Right ventricle myocardium superior (tissue), 1 donor: ENCODE data around the gene AKAP8. TPM values are rescaled to one million over a fixed set of nuclear protein-coding genes. Genes with fewer than 3 reads are reported as not detected.

ENCODE experiments used
- ATAC-seq: fragments of 200-7000 bp; cut with Tn5 transposase; one replicate; pipeline ENCODE4 v1.9.1; 2020; ENCODE audit warnings: mild to moderate bottlenecking; ENCODE audit not compliant: poor library complexity
- DNase-seq: peaks from one replicate; pipeline ENCODE4 v3.0.0-alpha.2; 2020
- intact Hi-C: fragments of 100-400 bp; cut with DNase I; formaldehyde crosslinking; loops from one replicate; pipeline ENCODE4 v1.11.2; 2022
- long read RNA-seq: library from polyadenylated mRNA; unstranded; transcript quantifications from one replicate; pipeline ENCODE4 v2.0.0, GENCODE V29; 2021
- total RNA-seq: library from RNA; stranded (reverse); fragmentation: NEBNext Ultra II Directional; extraction: Animal tissue kit (Norgen Biotek cat#: 25700); gene quantifications from one replicate; pipeline ENCODE4 v1.2.1, GENCODE V29; 2021
- donor health status: DM: no; HTN: yes; CAD: no; lungs with severe emphysema.

Gene AKAP8
- total RNA-seq: 20.6 TPM
- long read RNA-seq, transcript AKAP8-201 (14 exons, 3,670 nt): major isoform, 16 of 39 reads
- long read RNA-seq, partial matches to known transcripts: 13 of 39 reads
- long read RNA-seq, other reads (novel, unspliced or antisense): 7 of 39 reads

DNA sequence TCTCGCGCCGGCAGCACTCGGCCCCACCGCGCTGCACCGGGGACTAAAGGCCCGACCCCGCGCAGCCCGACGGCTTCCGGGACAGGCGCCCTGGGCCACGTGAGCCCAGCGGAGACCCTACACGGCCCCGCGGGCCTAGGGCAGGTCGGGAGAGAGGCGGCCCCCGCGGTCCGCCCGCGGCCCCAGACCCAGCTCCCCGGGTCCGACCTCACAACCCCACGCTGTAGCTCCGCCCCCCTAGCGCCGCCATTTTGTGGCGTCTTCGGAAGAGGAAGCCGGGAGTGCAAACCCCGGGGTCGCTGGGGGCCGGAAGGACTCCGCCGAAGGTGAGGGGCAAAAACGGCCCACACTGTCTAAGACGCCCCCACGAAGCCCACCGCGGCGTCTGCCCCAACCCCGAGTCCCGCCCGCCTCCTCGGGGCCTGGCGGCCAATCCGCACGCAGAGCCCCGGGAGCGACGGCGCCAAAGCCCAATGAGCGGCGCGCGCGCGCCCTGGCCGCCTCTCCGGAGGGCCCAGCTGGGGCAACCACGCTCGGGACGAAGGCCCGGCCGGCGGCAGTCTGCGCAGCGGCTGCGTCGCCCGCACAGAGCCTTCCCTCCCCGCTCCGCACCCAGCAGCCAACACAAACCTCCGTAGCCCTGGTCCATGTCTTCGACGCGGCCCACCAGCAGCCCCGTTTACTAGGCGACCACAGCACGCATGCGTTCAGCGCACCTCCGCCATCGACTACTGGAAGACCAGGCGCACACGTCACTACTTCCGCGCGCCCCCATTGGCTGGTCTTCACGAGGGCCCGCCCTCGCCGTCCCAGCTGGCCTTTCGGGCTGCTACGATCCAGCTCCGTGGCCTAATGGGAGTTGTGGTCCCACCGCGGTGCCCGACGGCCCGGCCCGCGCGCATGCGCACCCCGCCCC, at the start of gene AKAP8:
Gene AKAP8 (minus strand): TSS at position 705 of the 916 bp plus-strand sequence. CDS start 56 bp downstream, at position 649.
- ATAC-seq (peak; percentile 94), DNase-seq (peak; percentile 99)
- intact Hi-C loops: loop anchor here (10.0 kb wide), 1 partner anchor 125 kb away; no protein-coding TSS in a partner anchor

DNA sequence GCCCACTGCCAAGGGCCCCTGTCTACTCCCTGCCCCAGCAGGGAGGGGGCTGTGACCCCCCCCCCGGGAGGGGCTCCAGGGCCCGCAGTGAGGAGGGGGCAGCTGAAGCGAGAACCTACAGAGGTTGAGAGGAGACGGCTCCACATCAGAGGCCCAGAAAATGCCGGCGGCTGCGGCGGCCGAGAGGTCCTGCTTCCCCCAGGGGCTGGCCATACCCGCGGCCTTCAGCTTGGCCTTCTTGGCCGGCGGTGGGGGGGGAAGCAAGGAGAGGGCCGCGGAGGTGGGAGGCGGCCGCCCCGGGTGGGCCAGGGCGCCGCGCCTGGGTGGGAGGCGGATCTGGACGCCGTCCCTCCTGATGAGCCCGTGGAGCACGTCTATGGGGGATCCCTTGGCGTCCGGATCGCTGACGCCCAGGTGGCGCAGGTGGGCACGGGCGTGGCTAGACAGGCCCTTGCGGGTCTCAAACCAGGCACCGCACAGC, 48.4 kb upstream of the AKAP8 start:
- DNase-seq (no peak), ATAC-seq (no peak)
- intact Hi-C loops: no loop called here

DNA sequence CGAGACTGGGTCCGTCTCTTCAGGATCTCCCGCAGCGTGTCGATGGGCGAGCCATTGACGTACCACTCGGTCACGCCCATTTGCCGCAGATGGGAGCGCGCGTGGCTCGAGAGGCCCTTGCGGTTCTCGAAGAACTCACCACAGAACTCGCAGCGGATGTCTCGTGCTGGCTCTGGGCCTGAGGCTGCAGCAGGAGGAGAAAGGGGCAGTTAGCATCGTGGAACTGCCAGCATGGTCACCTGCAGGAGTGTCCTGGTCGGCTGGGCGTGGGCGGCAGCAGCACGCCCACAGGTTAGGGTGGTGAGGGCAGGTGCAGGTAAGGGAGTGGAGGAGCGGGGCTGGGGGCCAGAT, 47.7 kb upstream of the AKAP8 start:
- ATAC-seq (no peak), DNase-seq (no peak)
- intact Hi-C loops: no loop called here

DNA sequence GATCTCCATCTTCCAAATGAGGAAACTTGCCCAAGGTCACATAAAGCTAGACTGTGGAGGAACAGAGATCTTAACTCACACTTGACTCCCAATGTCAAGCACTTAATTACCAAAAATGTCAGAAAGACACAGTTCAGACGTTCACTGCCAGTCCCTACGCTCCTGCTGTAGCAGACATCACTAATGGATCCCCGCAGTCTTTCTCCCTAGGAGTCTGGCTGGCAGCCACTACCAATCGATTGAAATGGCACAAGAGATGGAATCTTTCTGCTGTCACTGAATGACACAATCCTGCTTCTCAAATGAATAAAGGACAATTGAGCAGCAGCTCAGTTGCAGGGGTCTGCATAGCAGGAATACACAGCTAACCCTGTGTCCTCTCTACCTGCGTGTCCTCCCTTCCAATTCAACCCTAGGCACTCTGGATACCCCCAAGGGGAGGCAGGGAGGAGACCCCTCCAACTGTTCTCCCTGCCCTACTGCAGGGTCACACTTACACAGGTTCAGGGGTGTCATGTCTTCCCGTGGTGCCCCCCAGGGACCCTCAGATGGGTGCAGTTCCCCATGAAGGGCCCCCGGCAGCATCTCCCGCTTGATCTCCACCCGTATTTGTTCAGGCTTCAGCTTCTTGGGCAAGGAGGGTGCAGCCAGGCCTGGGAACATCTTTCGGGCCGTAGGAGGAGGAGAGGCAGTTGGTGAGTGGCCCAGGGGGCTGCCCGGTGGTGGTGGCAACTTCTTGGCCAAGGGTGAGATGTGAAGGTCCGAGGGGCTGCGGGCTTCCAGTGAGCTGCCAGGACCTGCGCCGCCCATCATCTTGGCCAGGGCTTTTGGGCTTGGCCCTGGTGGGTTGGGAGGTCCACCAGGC, 47.1 kb upstream of the AKAP8 start:
- ATAC-seq: no peak
- no peak for DNase-seq
- intact Hi-C loops: no loop called here

DNA sequence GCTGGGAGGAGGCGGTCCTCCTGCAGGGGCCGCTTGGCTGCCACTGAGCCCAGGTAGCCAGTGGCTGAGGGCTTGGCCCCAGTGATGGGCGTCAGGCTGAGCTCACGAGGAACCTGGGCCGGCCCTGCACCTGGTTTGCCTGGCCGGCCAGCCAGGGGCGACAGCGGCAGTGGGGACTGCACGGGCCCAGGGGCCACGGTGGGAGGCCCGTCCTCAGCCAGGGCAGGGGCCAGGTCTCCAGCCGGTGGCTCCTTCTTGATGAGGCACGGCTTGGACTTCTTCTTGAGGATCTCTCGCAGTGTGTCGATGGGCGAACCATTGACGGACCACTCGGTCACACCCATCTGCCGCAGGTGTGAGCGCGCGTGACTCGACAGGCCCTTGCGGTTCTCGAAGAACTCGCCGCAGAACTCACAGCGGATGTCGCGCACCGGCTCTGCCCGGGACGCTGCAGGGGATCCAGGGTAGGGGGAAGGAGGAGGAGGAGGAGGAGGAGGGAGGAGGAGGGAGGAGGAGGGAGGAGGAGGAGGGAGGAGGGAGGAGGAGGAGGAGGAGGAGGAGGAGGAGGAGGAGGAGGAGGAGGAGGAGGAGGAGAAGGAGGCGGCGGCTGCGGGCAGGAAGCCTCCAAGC, 45.8 kb upstream of the AKAP8 start:
- intact Hi-C loops: no loop called here
- ATAC-seq (no peak), DNase-seq (no peak)

DNA sequence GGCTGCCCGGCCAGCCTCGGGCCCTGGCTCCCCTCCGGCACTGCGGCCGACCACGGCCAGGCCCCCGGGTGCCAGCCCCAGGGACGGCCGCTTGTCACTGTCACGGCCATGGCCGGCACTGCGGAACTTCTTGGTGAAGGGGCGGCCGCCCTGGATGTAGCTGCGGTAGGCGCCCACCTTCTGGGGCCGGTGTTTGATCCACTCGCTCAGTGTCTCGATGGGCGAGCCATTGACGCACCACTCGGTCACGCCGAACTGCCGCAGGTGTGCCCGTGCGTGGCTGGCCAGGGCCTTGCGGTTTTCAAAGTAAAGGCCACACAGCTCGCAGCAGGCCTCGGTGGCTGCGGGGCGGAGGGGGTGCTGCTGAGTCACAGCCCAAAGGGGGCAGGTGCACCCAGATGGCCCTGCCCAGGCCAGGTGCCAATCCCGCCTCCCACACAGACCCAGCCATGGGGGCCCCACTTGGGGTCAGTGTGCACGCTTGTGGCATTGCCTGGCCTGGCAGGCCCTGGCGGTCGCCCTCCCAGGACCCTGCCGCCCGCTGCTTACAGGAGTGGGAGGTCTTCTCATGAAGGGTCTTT, 45.2 kb upstream of the AKAP8 start:
- no peak for ATAC-seq
- no peak for DNase-seq
- intact Hi-C loops: no loop called here

DNA sequence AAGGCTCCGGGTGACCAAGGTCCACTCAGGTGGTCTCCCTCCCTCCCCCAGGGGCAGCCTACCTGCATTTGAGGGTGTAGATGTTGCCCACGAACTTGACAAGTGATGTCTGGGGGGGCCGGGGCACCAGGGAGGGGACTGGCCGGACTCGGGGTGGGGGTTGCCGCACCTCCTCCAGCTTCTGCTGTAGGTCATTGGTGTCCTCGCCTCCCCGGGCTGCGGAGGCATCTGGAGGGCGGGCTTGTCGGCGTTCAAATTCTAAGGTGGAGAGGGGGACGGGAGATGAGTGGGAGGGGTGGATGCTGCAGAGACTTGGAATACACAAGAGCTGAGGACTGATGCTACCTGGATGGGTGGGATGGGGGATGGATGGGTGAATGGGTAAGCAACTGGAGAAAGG, 44.5 kb upstream of the AKAP8 start:
- no peak for ATAC-seq
- no peak for DNase-seq
- intact Hi-C loops: no loop called here

DNA sequence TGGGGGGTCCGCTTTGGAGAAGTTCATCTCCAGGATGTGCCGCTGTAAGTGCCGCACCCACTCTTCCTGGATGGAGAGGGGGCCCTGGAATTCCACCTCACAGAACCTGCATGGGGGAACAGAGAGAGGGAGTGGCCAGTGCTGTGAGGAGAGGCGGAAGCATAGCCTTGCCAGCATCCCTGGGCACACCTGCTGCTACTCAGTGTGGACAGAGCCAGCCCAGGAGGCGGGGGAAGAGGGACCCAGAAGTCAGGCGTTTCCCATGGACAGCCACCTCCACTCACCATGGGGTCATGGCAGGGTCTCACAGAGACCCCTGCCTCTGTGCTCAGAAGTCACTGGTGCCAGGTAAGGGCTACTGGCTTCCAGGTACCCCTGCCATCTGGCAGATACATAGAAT, 43.5 kb upstream of the AKAP8 start:
- ATAC-seq (no peak), DNase-seq (no peak)
- intact Hi-C loops: no loop called here

DNA sequence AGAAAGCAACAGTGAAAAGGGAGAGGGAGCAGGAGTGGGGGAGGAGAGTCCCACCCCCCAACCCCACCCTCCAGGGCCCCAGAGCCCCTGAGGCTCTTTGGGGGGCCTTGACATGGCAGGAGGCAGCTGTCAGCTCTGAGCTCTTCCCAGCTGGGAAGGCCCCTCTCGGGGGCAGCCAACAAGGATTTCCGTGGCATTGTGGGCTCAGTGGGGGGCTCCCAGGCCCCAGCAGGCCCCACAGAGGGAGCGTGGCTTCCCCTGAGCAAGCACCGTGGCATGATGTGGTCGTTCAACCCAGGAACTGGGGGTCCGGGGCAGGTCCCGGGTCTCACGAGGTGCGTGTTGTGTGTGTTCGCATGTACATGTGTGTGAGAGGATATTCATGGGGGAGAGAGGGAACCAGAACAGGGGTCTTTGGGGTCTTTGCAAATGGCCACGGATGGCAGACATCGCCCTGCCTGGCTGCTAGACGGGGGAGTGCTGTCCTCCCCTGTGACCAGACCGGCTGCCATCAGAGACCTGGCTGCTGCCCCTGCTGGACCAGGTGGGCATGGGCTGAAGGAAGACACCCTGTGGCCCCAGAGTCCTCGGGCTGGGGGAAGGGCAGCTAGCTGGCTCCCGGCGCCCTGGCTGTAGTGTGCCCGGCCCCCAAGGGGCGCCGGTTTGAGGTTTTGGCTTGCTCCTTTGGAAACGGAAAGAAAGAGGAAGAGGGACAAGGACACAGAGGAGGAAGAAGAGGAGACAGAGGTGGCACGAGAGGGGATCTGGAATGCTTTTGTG, 42.9 kb upstream of the AKAP8 start:
- DNase-seq (peak; percentile 37), ATAC-seq (no peak)
- intact Hi-C loops: no loop called here

DNA sequence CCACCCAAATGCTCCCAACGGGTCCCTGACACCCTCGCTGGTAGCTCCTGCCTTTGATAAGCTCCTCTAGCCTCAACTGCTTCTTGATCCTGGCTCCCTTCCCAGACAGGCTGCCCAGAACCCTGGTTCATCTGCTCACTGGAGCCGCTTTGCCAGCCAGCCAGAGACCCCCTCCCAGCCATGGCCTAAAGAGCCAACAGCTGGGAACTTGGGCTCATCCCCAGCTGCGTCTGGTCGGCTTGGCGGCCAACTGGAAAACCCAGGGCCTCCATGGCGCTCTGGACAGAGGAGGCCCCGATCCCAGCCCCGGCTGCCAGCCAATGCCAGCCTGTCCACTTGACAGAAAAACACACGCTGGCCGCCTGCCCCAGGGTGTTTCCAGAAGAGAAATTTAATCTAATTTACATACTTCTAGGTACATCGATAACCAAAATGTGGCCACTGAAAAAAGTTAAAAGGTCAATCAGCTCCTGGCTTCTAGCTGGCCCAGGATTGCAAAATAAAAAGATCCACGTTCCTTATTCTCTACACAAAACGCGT, 42.2 kb upstream of the AKAP8 start:
- DNase-seq (peak; percentile 80), ATAC-seq (peak; percentile 33)
- intact Hi-C loops: no loop called here

DNA sequence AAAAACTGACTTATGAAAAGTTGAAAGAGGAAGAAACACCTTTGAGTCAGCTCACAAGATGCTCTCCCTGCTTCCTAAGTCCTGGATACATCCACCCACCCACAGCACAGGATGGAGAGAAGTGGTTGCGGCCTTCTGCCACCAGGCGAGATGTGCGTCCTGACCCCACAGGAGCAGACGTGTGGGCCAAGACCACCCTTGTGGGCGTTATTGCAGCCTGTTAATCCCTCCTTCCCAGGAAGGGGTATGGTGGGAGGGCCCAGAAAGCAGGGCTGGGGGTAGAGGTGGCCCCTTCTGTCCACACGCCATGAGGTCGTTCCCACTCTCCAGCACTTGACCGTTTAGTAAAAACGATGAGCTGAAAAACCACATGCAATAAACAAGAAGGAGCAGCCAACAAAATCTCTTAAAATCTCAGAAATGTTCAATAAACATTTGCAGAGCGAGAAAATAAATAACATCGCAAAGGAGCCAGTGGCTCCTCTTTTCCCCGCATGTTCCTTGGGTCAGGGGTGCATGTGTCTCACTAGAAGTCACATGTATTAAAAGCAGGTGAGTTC, 41.6 kb upstream of the AKAP8 start:
- ATAC-seq (no peak), DNase-seq (peak; percentile 16)
- intact Hi-C loops: no loop called here

DNA sequence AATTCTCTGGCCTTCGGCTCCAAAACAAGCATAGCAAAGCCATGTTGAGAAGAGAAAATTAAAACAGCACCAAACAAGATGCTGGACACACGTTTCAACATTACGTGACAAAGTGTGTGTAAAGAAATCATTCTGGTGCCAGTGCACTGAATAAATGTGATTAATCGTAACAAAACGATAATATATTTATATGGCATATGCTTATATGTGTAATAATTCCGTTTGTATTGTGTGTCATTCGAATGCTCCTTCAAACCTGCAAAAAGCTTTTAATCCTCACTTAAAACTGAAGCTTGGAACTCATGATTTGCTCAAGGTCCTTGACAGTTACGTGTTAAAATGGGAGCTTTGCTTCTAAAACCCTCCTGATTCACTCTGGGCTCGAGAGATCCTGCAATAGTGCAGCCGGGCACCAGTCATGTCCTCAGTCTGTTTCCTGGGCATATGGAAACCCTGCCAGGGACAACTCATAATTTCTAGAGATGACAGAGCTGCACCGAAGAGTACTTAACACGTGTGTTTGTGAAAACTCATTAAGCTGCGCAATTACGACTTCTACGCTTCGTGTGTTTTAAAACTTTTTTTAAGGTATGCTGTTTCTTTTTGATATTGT, 39.9 kb upstream of the AKAP8 start:
- peak; percentile 34 for DNase-seq
- no peak for ATAC-seq
- intact Hi-C loops: no loop called here

DNA sequence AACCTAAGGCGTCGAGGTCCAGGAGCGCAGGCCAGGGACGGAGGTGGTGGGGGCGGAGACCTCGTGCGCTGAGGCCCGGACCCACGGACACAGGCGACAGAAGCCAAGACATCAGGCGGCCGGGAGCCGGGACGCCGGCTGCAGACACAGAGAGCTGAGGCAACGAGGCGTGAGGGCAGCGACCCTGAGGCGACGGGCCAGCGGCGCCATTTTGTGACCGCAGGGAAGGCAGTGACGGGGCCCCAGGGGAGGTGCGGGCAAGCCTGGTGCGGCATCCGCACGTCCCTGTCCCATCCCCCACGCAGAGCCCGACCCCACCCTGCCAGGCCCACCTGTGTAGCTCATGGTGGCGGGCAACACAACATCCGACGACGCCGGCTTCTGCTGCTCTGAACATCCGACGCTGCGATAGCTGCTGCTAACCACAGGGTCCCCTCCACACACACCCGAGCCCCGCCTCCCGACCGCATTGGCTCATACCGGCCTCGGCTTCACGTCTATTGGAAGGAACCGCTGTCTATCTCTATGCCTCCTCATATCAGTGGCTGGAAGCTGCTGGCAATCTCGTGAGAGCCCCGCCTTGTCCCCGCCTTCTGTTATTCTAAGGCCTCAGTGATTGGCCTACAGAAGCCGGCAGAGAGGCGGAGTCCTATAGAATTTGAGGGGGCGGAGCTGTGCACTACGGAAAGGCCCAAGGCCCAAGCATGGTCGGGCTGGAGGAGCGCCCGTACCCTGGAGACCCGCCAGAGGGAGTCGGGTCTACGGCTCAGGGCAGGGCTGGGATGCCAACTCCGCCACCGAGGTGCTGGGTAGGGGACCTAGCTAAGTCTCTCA, 39.2 kb upstream of the AKAP8 start, which contains the start of gene AKAP8L:
Gene AKAP8L (minus strand): TSS at position 410 of the 834 bp plus-strand sequence. CDS start 65 bp downstream, at position 345.
- DNase-seq (peak; percentile 99), ATAC-seq (peak; percentile 95)
- intact Hi-C loops: no loop called here

DNA sequence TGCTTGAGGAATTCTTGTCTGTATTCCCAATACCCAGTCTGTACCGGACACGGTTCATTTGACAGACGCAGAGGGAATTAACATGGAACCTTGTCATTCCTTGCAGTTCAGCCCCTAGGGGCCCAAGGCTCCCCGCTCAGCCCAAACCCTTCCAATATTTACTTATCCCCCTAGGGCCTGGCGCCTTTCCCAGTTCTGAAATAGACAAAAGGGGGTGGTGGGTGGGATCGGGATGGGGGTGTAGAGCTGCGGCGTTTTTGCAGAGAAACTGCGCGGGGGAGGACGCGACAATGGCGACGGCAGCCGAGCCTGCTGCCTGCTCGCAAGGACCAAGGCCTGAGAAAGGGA, 38.6 kb upstream of the AKAP8 start:
- DNase-seq (no peak), ATAC-seq (peak; percentile 4)
- intact Hi-C loops: no loop called here

DNA sequence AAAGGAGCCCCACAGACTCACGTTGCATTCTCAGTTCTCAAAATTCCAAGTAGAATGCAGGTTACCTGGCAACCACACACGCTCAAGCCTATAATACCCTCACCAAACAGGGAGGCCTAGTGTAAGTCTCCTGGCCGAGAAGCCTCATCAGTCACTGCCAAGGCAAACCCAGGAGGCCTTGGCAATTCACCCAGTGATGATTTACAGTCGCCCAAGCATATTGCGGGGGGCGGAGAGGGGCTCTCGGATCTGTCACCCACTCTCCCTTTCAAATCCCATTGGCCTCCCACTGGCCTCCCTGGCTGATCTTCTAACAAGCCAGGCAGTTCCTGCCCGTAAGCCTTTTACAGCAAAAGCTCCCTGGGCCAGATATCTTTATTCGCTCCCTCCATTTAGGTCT, 38.1 kb upstream of the AKAP8 start:
- DNase-seq: peak; percentile 23
- ATAC-seq: no peak
- intact Hi-C loops: no loop called here

DNA sequence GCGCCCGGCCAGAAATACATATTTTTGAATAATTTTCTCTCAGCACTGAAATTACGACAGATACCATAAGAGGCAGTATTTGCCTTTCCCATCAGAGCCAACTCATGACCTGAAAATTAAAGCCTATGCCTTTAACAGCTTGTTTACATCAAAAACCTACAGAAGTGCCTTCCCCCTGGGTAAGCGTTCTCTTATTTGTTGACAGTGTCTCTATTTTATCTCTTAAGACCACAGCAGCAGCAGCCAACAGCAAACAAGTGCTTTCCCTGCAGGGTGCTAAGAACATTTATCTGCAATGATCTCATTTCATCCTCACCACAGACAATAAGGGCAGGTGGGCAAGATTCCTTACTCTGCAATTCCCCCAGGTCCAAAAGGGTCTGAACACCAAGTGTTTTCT, 33.2 kb upstream of the AKAP8 start:
- ATAC-seq: no peak
- intact Hi-C loops: no loop called here
- no peak for DNase-seq
